ENCODE results near the gene IGLL5.

IGLL5 gene

GRCh38 chr22:22863001-22863400 is 24.6 kb upstream of the IGLL5 start:
- DNase-seq (ENCODE audit: low read depth in 3 of 3): no peak

- DNase-seq (ENCODE audit: low read depth in 3 of 3): peak in 1 of 3 experiments; percentile 50
Measured at GRCh38 chr22:22865311-22866072, 22.1 kb upstream of the IGLL5 start.

GRCh38 chr22:22866381-22867111 is 21.1 kb upstream of the IGLL5 start:
- DNase-seq (ENCODE audit: low read depth in 3 of 3): no peak

GRCh38 chr22:22867996-22868715 is 19.5 kb upstream of the IGLL5 start:
- no peak for DNase-seq (ENCODE audit: low read depth in 3 of 3)

- no peak for DNase-seq (ENCODE audit: low read depth in 3 of 3)
Measured at GRCh38 chr22:22870577-22871404, 16.8 kb upstream of the IGLL5 start.

GRCh38 chr22:22871536-22872278 is 15.9 kb upstream of the IGLL5 start:
- no peak for DNase-seq (ENCODE audit: low read depth in 3 of 3)

- DNase-seq (ENCODE audit: low read depth in 3 of 3): no peak
Measured at GRCh38 chr22:22872722-22873708, 14.6 kb upstream of the IGLL5 start.

GRCh38 chr22:22877523-22878210 is 9.9 kb upstream of the IGLL5 start:
- DNase-seq (ENCODE audit: low read depth in 3 of 3): peak; percentile 48 to 65 (median 64)

GRCh38 chr22:22878211-22878570 is 9.4 kb upstream of the IGLL5 start:
- no peak for DNase-seq (ENCODE audit: low read depth in 3 of 3)

- no peak for DNase-seq (ENCODE audit: low read depth in 3 of 3)
Measured at GRCh38 chr22:22878801-22879674, 8.6 kb upstream of the IGLL5 start.

- no peak for DNase-seq (ENCODE audit: low read depth in 3 of 3)
Measured at GRCh38 chr22:22879675-22880155, 7.9 kb upstream of the IGLL5 start.

- no peak for DNase-seq (ENCODE audit: low read depth in 3 of 3)
Measured at GRCh38 chr22:22880645-22881044, 7.0 kb upstream of the IGLL5 start.

GRCh38 chr22:22881116-22882000 is 6.3 kb upstream of the IGLL5 start:
- no peak for DNase-seq (ENCODE audit: low read depth in 3 of 3)

- DNase-seq (ENCODE audit: low read depth in 3 of 3): peak in 1 of 3 experiments; percentile 29
Measured at GRCh38 chr22:22882033-22882717, 5.4 kb upstream of the IGLL5 start.

GRCh38 chr22:22883090-22883727 is 4.4 kb upstream of the IGLL5 start:
- no peak for DNase-seq (ENCODE audit: low read depth in 3 of 3)

Measured in stimulated activated CD4-positive, alpha-beta T cell treated with anti-CD3 and anti-CD28 coated beads, TNF-alpha, amount 100 ng/mL, for 24 hours (primary cell).